HEK293 (cell line): ENCODE data around the gene SPTLC1.

ENCODE experiments used
- CTCF ChIA-PET: fragments of 350-600 bp; formaldehyde crosslinking; extraction: SDS; loops from one replicate; lab custom pipeline; 2021; ENCODE audit warnings: antibody characterized with exemption; lab: Yijun Ruan, JAX
- POLR2A ChIA-PET: fragments of 300-600 bp; formaldehyde crosslinking; extraction: SDS; loops from one replicate; lab custom pipeline; 2020; ENCODE audit warnings: antibody characterized with exemption, inconsistent platforms; lab: Yijun Ruan, JAX
- H3K27ac ChIP-seq: fragments of 200-500 bp; sonication (Bioruptor generic); 2 replicates; pipeline ENCODE4 v1.5.1; 2014; ENCODE audit warnings: low read depth, low read length, control low read depth, inconsistent platforms; ENCODE audit errors: extremely low read depth
- H3K36me3 ChIP-seq, 2 experiments: fragments of 200-500 bp in 1 of 2; sonication (Bioruptor generic) in 1 of 2; 1 replicate in 1 of 2; 2 replicates in 1 of 2; pipeline ENCODE4 v1.5.1; 2014 to 2017; ENCODE audit warnings: inconsistent platforms in 2 of 2, low read length in 2 of 2; ENCODE audit not compliant: control insufficient read depth in 2 of 2, insufficient read depth in 1 of 2
- H3K4me1 ChIP-seq: fragments of 200-500 bp; sonication (Bioruptor generic); 2 replicates; pipeline ENCODE4 v1.5.1; 2014; ENCODE audit warnings: mild to moderate bottlenecking, low read length, inconsistent platforms; ENCODE audit not compliant: control insufficient read depth, insufficient read depth
- H3K4me3 ChIP-seq: 2 replicates; pipeline ENCODE4 v1.5.1; 2011; ENCODE audit warnings: low read depth, mild to moderate bottlenecking, control low read depth, low read length, moderate library complexity
- H3K9me3 ChIP-seq: fragments of 200-500 bp; sonication (Bioruptor generic); 2 replicates; pipeline ENCODE4 v1.5.1; 2014; ENCODE audit warnings: low read depth, low read length, inconsistent platforms; ENCODE audit not compliant: control insufficient read depth, insufficient read depth
- ATF2 ChIP-seq: fragments of 450-650 bp; formaldehyde crosslinking; IDR thresholded peaks from 2 replicates; pipeline ENCODE4 v1.5.1; 2016; ENCODE audit warnings: missing biosample characterization, missing genetic modification characterization, low read depth
- GLI4 ChIP-seq: fragments of 450-650 bp; formaldehyde crosslinking; IDR thresholded peaks from 2 replicates; pipeline ENCODE4 v1.5.1; 2016; ENCODE audit warnings: missing biosample characterization, missing genetic modification characterization
- GLIS1 ChIP-seq: fragments of 450-650 bp; formaldehyde crosslinking; IDR thresholded peaks from 2 replicates; pipeline ENCODE4 v1.5.1; 2016; ENCODE audit warnings: missing biosample characterization, missing genetic modification characterization
- SALL2 ChIP-seq: fragments of 450-650 bp; formaldehyde crosslinking; IDR thresholded peaks from 2 replicates; pipeline ENCODE4 v1.5.0; 2017; ENCODE audit warnings: missing biosample characterization, mild to moderate bottlenecking, missing genetic modification characterization, borderline replicate concordance
- SETDB1 ChIP-seq: IDR thresholded peaks from one replicate; pipeline ENCODE4 v1.6.1; 2017; ENCODE audit warnings: mild to moderate bottlenecking, low read length, moderate library complexity, mixed read lengths; ENCODE audit not compliant: insufficient read length
- ZBTB7A ChIP-seq: fragments of 450-650 bp; formaldehyde crosslinking; IDR thresholded peaks from 2 replicates; pipeline ENCODE4 v1.5.1; 2016; ENCODE audit warnings: low read depth, missing biosample characterization, missing genetic modification characterization
- ZFP37 ChIP-seq: fragments of 450-650 bp; formaldehyde crosslinking; IDR thresholded peaks from 2 replicates; pipeline ENCODE4 v1.5.1; 2016; ENCODE audit warnings: missing biosample characterization, missing genetic modification characterization
- ZNF23 ChIP-seq: fragments of 450-650 bp; formaldehyde crosslinking; IDR thresholded peaks from 2 replicates; pipeline ENCODE4 v1.5.1; 2016; ENCODE audit warnings: missing biosample characterization, missing genetic modification characterization, borderline replicate concordance
- ZNF350 ChIP-seq: fragments of 450-650 bp; formaldehyde crosslinking; IDR thresholded peaks from 2 replicates; pipeline ENCODE4 v1.5.0; 2017; ENCODE audit warnings: missing biosample characterization, mild to moderate bottlenecking, missing genetic modification characterization
- ZNF843 ChIP-seq: fragments of 450-650 bp; formaldehyde crosslinking; IDR thresholded peaks from 2 replicates; pipeline ENCODE4 v1.5.1; 2016; ENCODE audit warnings: missing biosample characterization, missing genetic modification characterization
- TF ChIP-seq, protein P1 (sequence below): fragments of 450-650 bp; formaldehyde crosslinking; IDR thresholded peaks from 2 replicates; pipeline ENCODE4 v1.5.1; 2016; ENCODE audit warnings: missing biosample characterization, missing genetic modification characterization
- TF ChIP-seq, protein P2 (sequence below): fragments of 450-650 bp; formaldehyde crosslinking; IDR thresholded peaks from 2 replicates; pipeline ENCODE4 v1.5.1; 2016; ENCODE audit warnings: missing biosample characterization, missing genetic modification characterization

The SPTLC1 gene

GRCh38 chr9:92061184-92061583 is 54.0 kb downstream of the SPTLC1 start:
- no peak overlapping the region for H3K4me3 ChIP-seq
- POLR2A ChIA-PET: no interaction called here
- peaks cover 0 to 64% of the 10 kb centered on the region in 2 experiments; a peak in 1 of 3 replicates for H3K36me3 ChIP-seq
- TF ChIP-seq ZNF350 (tag by site-specific recombination) (no peak), SETDB1 (peak; percentile 87), ZBTB7A (tag by site-specific recombination) (no peak), ZFP37 (tag by site-specific recombination) (no peak)
- CTCF ChIA-PET: no interaction called here
- no peaks in the 10 kb centered on the region for H3K9me3 ChIP-seq
- H3K27ac ChIP-seq: no peak overlapping the region
- no peaks in the 10 kb centered on the region for H3K4me1 ChIP-seq

GRCh38 chr9:92059661-92060060 is 55.6 kb downstream of the SPTLC1 start:
- Histone ChIP-seq H3K36me3 (peaks cover 0 to 64% of the 10 kb centered on the region in 2 experiments; a peak in 2 of 3 replicates), H3K9me3 (no peaks in the 10 kb centered on the region)
- TF ChIP-seq ZNF23: no peak
- no peak for TF ChIP-seq GLI4 (tag by site-specific recombination)
- TF ChIP-seq, all 188 proteins: peak for 0
- no peaks in the 10 kb centered on the region for H3K4me1 ChIP-seq
- no peak overlapping the region for H3K4me3 ChIP-seq
- ChIA-PET POLR2A (no interaction called here), CTCF (no interaction called here)
- no peak overlapping the region for H3K27ac ChIP-seq

- POLR2A ChIA-PET: no interaction called here
- peaks cover 0 to 64% of the 10 kb centered on the region in 2 experiments; a peak in 2 of 3 replicates for H3K36me3 ChIP-seq
- H3K9me3 ChIP-seq: no peaks in the 10 kb centered on the region
- TF ChIP-seq, protein P1, sequence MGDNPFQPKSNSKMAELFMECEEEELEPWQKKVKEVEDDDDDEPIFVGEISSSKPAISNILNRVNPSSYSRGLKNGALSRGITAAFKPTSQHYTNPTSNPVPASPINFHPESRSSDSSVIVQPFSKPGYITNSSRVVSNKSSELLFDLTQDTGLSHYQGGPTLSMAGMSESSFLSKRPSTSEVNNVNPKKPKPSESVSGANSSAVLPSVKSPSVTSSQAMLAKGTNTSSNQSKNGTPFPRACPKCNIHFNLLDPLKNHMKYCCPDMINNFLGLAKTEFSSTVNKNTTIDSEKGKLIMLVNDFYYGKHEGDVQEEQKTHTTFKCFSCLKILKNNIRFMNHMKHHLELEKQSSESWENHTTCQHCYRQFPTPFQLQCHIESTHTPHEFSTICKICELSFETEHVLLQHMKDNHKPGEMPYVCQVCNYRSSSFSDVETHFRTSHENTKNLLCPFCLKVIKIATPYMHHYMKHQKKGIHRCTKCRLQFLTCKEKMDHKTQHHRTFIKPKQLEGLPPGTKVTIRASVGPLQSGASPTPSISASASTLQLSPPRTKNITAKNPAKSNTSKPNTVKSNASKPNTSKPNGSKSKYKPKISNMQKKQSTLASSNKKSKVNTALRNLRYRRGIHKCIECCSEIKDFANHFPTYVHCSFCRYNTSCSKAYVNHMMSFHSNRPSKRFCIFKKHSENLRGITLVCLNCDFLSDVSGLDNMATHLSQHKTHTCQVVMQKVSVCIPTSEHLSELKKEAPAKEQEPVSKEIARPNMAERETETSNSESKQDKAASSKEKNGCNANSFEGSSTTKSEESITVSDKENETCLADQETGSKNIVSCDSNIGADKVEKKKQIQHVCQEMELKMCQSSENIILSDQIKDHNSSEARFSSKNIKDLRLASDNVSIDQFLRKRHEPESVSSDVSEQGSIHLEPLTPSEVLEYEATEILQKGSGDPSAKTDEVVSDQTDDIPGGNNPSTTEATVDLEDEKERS: no peak
- TF ChIP-seq GLIS1: no peak
- TF ChIP-seq, protein P2, sequence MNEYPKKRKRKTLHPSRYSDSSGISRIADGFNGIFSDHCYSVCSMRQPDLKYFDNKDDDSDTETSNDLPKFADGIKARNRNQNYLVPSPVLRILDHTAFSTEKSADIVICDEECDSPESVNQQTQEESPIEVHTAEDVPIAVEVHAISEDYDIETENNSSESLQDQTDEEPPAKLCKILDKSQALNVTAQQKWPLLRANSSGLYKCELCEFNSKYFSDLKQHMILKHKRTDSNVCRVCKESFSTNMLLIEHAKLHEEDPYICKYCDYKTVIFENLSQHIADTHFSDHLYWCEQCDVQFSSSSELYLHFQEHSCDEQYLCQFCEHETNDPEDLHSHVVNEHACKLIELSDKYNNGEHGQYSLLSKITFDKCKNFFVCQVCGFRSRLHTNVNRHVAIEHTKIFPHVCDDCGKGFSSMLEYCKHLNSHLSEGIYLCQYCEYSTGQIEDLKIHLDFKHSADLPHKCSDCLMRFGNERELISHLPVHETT: no peak
- no peak for TF ChIP-seq ZNF843 (tag by site-specific recombination)
- TF ChIP-seq SALL2 (tag by site-specific recombination): no peak
- no peak for TF ChIP-seq ATF2 (tag by site-specific recombination)
- CTCF ChIA-PET: interaction anchor here (0.7 kb wide), 1 partner anchor 49 kb away, joined by 4 read pairs; no protein-coding TSS in a partner anchor
- no peak overlapping the region for H3K27ac ChIP-seq
- H3K4me1 ChIP-seq: no peaks in the 10 kb centered on the region
- H3K4me3 ChIP-seq: no peak overlapping the region
These were observed 56.3 kb downstream of the SPTLC1 start for GRCh38 chr9:92058723-92059444.
